ENCODE results near the gene RUNX2. TPM values are rescaled to one million over a fixed set of nuclear protein-coding genes. Genes with fewer than 3 reads are reported as not detected.
A peak's percentile ranks its signal among the peaks of the same experiment; 100 is the strongest.

RUNX2 gene
- total and polyA plus RNA-seq, 12 donors: 0.28 to 4.5 (median 1.8) TPM

- no peak for DNase-seq
Measured at GRCh38 chr6:45441851-45442453, 113.8 kb downstream of the RUNX2 start.

GRCh38 chr6:45442716-45443115 lies 114.6 kb downstream of the RUNX2 start:
- intact Hi-C loops (cut with DNase I): no loop called here
- no peaks in the 10 kb centered on the region for H3K9me3 ChIP-seq (replicated peaks in 1 of 3)
- no peak overlapping the region for H3K4me3 ChIP-seq
- H3K36me3 ChIP-seq (replicated peaks in 1 of 2): no peaks in the 10 kb centered on the region
- TF ChIP-seq POLR2A (IDR thresholded peaks at IDR 0.05): no peak
- no peak for TF ChIP-seq CTCF (IDR thresholded peaks at IDR 0.05)
- no peak overlapping the region for H3K27ac ChIP-seq
- DNase-seq: no peak
- H3K27me3 ChIP-seq: no peaks in the 10 kb centered on the region
- H3K4me1 ChIP-seq (replicated peaks in 1 of 2): peaks cover 4 to 25% of the 10 kb centered on the region in 2 donors
- WGBS, 4 donors: 84 to 91% (median 87%) methylated on average over 3 of the region's 3 CpGs

More at GRCh38 chr6:45441851-45442453, 113.8 kb downstream of the RUNX2 start:
- H3K4me3 ChIP-seq: no peak overlapping the region
- no peaks in the 10 kb centered on the region for H3K27me3 ChIP-seq
- WGBS, 4 donors: 81 to 88% (median 83%) methylated on average over 6 of the region's 6 CpGs
- no peaks in the 10 kb centered on the region for H3K36me3 ChIP-seq (replicated peaks in 1 of 2)
- no peaks in the 10 kb centered on the region for H3K9me3 ChIP-seq (replicated peaks in 1 of 3)
- peaks cover 4 to 20% of the 10 kb centered on the region in 2 donors for H3K4me1 ChIP-seq (replicated peaks in 1 of 2)
- TF ChIP-seq CTCF (IDR thresholded peaks at IDR 0.05) (no peak), POLR2A (IDR thresholded peaks at IDR 0.05) (no peak)
- no peak overlapping the region for H3K27ac ChIP-seq
- intact Hi-C loops (cut with DNase I): no loop called here

GRCh38 chr6:45445364-45445748 lies 117.2 kb downstream of the RUNX2 start:
- TF ChIP-seq POLR2A (IDR thresholded peaks at IDR 0.05) (no peak), CTCF (IDR thresholded peaks at IDR 0.05) (no peak)
- H3K36me3 ChIP-seq (replicated peaks in 1 of 2): no peaks in the 10 kb centered on the region
- H3K4me1 ChIP-seq (replicated peaks in 1 of 2): peaks cover 4 to 29% of the 10 kb centered on the region in 2 donors
- no peaks in the 10 kb centered on the region for H3K27me3 ChIP-seq
- intact Hi-C loops (cut with DNase I): no loop called here
- DNase-seq: no peak
- no peak overlapping the region for H3K4me3 ChIP-seq
- peak overlapping the region in 3 of 5 donors; percentile 44 to 67 (median 56) for H3K27ac ChIP-seq
- no peaks in the 10 kb centered on the region for H3K9me3 ChIP-seq (replicated peaks in 1 of 3)
- WGBS, 4 donors: 3 to 12% (median 8%) methylated on average over 2 of the region's 2 CpGs

GRCh38 chr6:45445749-45446549 lies 117.8 kb downstream of the RUNX2 start:
- H3K4me1 ChIP-seq (replicated peaks in 1 of 2): peaks cover 4 to 29% of the 10 kb centered on the region in 2 donors
- peak; percentile 67 to 88 (median 84) for DNase-seq
- no peaks in the 10 kb centered on the region for H3K36me3 ChIP-seq (replicated peaks in 1 of 2)
- TF ChIP-seq CTCF (IDR thresholded peaks at IDR 0.05): no peak
- TF ChIP-seq POLR2A (IDR thresholded peaks at IDR 0.05): no peak
- WGBS, 4 donors: 7 to 14% (median 9%) methylated on average over 9 of the region's 9 CpGs
- no peaks in the 10 kb centered on the region for H3K27me3 ChIP-seq
- peak overlapping the region in 3 of 5 donors; percentile 44 to 67 (median 56) for H3K27ac ChIP-seq
- intact Hi-C loops (cut with DNase I): no loop called here
- H3K9me3 ChIP-seq (replicated peaks in 1 of 3): no peaks in the 10 kb centered on the region
- no peak overlapping the region for H3K4me3 ChIP-seq
